Effector CD4-positive, alpha-beta T cell (primary cell): ENCODE data around the gene UBE2O.

ENCODE experiments used
- DNase-seq: peaks from one replicate; pipeline ENCODE4 v3.0.0-alpha.2; 2020

The UBE2O gene

GRCh38 chr17:76462556-76463290 is 9.8 kb upstream of the UBE2O start:
- DNase-seq = no peak

GRCh38 chr17:76461765-76462555 is 9.0 kb upstream of the UBE2O start:
- no peak for DNase-seq

- no peak for DNase-seq
Observed at GRCh38 chr17:76459674-76460073, 6.7 kb upstream of the UBE2O start.

- no peak for DNase-seq
Observed at GRCh38 chr17:76458580-76459490, 5.9 kb upstream of the UBE2O start.

GRCh38 chr17:76453431-76453743 is 435 bp upstream of the UBE2O start:
- no peak for DNase-seq

- no peak for DNase-seq
Observed at GRCh38 chr17:76452127-76452659, 759 bp downstream of the UBE2O start.

GRCh38 chr17:76451506-76451905 is 1.4 kb downstream of the UBE2O start:
- DNase-seq = no peak

GRCh38 chr17:76449126-76449525 is 3.8 kb downstream of the UBE2O start:
- DNase-seq = no peak

- DNase-seq = no peak
Observed at GRCh38 chr17:76447931-76448652, 4.9 kb downstream of the UBE2O start.

GRCh38 chr17:76446449-76447231 is 6.3 kb downstream of the UBE2O start:
- DNase-seq = no peak

- no peak for DNase-seq
Observed at GRCh38 chr17:76445697-76446448, 7.1 kb downstream of the UBE2O start.

GRCh38 chr17:76444518-76445311 is 8.2 kb downstream of the UBE2O start:
- no peak for DNase-seq

GRCh38 chr17:76442341-76443338 is 10.3 kb downstream of the UBE2O start:
- DNase-seq = no peak

- DNase-seq = no peak
Observed at GRCh38 chr17:76441686-76442340, 11.1 kb downstream of the UBE2O start.

- DNase-seq = no peak
Observed at GRCh38 chr17:76440751-76441362, 12.1 kb downstream of the UBE2O start.

- no peak for DNase-seq
Observed at GRCh38 chr17:76439314-76439928, 13.5 kb downstream of the UBE2O start.

- no peak for DNase-seq
Observed at GRCh38 chr17:76438906-76439305, 14.0 kb downstream of the UBE2O start.
